Measurements from ENCODE around the gene RAB37. TPM values are rescaled to one million over a fixed set of nuclear protein-coding genes. Genes with fewer than 3 reads are reported as not detected.

RAB37 gene
- total and polyA plus RNA-seq, 2 of the 13 experiments (the other 11 are each of a cell fraction or from before 2014, with no cell fraction given), result 0.91 to 3.7 TPM

DNA sequence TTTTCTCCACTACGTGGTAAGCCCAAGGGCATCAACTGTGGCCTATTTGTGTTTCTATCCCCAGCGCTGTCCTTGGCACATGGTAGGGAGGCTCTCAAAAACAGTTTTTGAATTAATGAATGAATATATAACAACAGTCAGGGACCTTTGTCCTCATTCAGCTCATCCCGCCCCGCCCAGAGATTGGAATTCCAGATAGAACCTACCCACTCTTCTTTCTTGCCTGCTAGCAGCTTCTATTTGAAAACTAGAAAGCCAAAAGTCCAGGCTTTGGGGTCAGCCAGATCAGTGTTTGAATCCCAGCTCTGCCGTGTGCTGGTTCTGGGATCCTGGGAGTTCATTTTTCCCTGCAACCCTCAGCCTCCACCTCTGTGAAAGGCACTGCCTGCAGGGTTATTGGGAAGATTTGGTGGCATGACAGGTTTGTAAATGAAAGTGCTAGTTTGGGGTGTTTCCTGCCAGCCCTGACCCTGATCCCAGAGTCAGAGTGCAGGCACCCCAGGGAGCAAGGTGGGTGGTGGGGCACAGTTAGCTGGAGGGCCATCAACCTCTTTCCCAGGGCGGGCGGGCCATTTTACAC lies 15.9 kb downstream of the RAB37 start (continued):
- TF ChIP-seq, protein P1, sequence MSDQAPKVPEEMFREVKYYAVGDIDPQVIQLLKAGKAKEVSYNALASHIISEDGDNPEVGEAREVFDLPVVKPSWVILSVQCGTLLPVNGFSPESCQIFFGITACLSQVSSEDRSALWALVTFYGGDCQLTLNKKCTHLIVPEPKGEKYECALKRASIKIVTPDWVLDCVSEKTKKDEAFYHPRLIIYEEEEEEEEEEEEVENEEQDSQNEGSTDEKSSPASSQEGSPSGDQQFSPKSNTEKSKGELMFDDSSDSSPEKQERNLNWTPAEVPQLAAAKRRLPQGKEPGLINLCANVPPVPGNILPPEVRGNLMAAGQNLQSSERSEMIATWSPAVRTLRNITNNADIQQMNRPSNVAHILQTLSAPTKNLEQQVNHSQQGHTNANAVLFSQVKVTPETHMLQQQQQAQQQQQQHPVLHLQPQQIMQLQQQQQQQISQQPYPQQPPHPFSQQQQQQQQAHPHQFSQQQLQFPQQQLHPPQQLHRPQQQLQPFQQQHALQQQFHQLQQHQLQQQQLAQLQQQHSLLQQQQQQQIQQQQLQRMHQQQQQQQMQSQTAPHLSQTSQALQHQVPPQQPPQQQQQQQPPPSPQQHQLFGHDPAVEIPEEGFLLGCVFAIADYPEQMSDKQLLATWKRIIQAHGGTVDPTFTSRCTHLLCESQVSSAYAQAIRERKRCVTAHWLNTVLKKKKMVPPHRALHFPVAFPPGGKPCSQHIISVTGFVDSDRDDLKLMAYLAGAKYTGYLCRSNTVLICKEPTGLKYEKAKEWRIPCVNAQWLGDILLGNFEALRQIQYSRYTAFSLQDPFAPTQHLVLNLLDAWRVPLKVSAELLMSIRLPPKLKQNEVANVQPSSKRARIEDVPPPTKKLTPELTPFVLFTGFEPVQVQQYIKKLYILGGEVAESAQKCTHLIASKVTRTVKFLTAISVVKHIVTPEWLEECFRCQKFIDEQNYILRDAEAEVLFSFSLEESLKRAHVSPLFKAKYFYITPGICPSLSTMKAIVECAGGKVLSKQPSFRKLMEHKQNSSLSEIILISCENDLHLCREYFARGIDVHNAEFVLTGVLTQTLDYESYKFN (CRISPR knock-in tag; conservative IDR thresholded peaks at IDR 0.05), result no peak; the same call in none of the 2 replicates
- TF ChIP-seq THAP11 (CRISPR knock-in tag; IDR thresholded peaks at IDR 0.05) (no peak), TBX2 (CRISPR knock-in tag; IDR thresholded peaks at IDR 0.05; ENCODE audit: borderline replicate concordance) (no peak), ARNT2 (CRISPR knock-in tag; IDR thresholded peaks at IDR 0.05; ENCODE audit: low read depth) (0 out of 2 replicates have a peak, but pooled peaks have one; percentile 51), ZMYM2 (CRISPR knock-in tag; IDR thresholded peaks at IDR 0.05) (peak; percentile 59; the same call in 1 of the 2 replicates), HIVEP1 (CRISPR knock-in tag; IDR thresholded peaks at IDR 0.05) (no peak), RBFOX2 (IDR thresholded peaks at IDR 0.05; ENCODE audit: low read depth, low read length) (no peak), KAT7 (CRISPR knock-in tag; IDR thresholded peaks at IDR 0.05; ENCODE audit: borderline replicate concordance) (no peak), ZNF709 (CRISPR knock-in tag; IDR thresholded peaks at IDR 0.05) (peak; percentile 49; the same call in 1 of the 2 replicates), ZEB1 (IDR thresholded peaks at IDR 0.05; ENCODE audit: insufficient replicate concordance, low read depth) (no peak), NCOA2 (CRISPR knock-in tag; IDR thresholded peaks at IDR 0.05) (peak; percentile 27; the same call in 1 of the 2 replicates), ZNF83 (CRISPR knock-in tag; IDR thresholded peaks at IDR 0.05; ENCODE audit: borderline replicate concordance) (no peak), ZC3H13 (CRISPR knock-in tag; IDR thresholded peaks at IDR 0.05) (peak; percentile 10; the same call in 1 of the 2 replicates), ZFP1 (CRISPR knock-in tag; IDR thresholded peaks at IDR 0.05) (no peak), ZNF333 (CRISPR knock-in tag; IDR thresholded peaks at IDR 0.05; ENCODE audit: borderline replicate concordance) (no peak), PHF21A (CRISPR knock-in tag; IDR thresholded peaks at IDR 0.05) (peak; percentile 74), ZMAT3 (CRISPR knock-in tag; conservative IDR thresholded peaks at IDR 0.05) (0 out of 2 replicates have a peak, but pooled peaks have one; percentile 41)
- TF ChIP-seq, protein P2, sequence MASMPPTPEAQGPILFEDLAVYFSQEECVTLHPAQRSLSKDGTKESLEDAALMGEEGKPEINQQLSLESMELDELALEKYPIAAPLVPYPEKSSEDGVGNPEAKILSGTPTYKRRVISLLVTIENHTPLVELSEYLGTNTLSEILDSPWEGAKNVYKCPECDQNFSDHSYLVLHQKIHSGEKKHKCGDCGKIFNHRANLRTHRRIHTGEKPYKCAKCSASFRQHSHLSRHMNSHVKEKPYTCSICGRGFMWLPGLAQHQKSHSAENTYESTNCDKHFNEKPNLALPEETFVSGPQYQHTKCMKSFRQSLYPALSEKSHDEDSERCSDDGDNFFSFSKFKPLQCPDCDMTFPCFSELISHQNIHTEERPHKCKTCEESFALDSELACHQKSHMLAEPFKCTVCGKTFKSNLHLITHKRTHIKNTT (CRISPR knock-in tag; IDR thresholded peaks at IDR 0.05), result no peak
- TF ChIP-seq, protein P3, sequence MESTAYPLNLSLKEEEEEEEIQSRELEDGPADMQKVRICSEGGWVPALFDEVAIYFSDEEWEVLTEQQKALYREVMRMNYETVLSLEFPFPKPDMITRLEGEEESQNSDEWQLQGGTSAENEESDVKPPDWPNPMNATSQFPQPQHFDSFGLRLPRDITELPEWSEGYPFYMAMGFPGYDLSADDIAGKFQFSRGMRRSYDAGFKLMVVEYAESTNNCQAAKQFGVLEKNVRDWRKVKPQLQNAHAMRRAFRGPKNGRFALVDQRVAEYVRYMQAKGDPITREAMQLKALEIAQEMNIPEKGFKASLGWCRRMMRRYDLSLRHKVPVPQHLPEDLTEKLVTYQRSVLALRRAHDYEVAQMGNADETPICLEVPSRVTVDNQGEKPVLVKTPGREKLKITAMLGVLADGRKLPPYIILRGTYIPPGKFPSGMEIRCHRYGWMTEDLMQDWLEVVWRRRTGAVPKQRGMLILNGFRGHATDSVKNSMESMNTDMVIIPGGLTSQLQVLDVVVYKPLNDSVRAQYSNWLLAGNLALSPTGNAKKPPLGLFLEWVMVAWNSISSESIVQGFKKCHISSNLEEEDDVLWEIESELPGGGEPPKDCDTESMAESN (CRISPR knock-in tag; conservative IDR thresholded peaks at IDR 0.05), result peak; percentile 98
- TF ChIP-seq, protein P4, sequence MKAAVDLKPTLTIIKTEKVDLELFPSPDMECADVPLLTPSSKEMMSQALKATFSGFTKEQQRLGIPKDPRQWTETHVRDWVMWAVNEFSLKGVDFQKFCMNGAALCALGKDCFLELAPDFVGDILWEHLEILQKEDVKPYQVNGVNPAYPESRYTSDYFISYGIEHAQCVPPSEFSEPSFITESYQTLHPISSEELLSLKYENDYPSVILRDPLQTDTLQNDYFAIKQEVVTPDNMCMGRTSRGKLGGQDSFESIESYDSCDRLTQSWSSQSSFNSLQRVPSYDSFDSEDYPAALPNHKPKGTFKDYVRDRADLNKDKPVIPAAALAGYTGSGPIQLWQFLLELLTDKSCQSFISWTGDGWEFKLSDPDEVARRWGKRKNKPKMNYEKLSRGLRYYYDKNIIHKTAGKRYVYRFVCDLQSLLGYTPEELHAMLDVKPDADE (CRISPR knock-in tag; IDR thresholded peaks at IDR 0.05), result no peak
- TF ChIP-seq, protein P5, sequence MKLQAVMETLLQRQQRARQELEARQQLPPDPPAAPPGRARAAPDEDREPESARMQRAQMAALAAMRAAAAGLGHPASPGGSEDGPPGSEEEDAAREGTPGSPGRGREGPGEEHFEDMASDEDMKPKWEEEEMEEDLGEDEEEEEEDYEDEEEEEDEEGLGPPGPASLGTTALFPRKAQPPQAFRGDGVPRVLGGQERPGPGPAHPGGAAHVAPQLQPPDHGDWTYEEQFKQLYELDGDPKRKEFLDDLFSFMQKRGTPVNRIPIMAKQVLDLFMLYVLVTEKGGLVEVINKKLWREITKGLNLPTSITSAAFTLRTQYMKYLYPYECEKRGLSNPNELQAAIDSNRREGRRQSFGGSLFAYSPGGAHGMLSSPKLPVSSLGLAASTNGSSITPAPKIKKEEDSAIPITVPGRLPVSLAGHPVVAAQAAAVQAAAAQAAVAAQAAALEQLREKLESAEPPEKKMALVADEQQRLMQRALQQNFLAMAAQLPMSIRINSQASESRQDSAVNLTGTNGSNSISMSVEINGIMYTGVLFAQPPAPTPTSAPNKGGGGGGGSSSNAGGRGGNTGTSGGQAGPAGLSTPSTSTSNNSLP (IDR thresholded peaks at IDR 0.05; ENCODE audit: low read depth, low read length), result 0 out of 2 replicates have a peak, but pooled peaks have one; percentile 4

Data from HepG2 (cell line).